ENCODE data around the gene WARS2. TPM values are rescaled to one million over a fixed set of nuclear protein-coding genes. Genes with fewer than 3 reads are reported as not detected.

The WARS2 gene
- total RNA-seq, 2 donors from 2014 or later = 9.9 to 11.8 TPM

DNA sequence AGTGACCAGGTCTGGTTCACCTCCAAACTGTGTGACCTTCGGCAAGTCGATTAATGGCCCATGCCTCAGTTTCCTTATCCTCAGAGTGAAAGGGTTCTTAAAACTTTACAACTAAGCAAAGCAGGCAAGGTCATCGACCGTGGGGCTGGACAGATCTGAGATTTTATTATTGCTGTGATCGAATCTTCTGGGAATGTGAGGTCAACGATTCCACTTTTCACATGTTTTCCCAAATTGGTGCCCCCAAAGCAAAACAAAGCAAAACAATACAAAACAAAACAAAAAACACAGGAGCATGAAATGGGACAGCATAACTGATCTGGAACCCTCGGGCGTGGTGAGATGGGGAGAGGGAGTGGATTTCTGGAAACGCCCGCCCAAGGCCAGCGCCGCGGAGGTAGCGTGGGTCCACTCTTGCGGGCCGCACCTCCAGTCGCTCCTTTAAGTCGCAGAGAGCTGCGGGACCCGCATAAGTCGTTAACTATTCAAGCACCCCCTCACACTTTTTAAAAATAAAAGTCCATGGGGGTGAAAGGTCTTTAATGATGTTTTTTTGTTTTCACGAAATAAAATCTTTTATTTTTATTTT, 148.1 kb downstream of the WARS2 start:
- H3K9me3 Mint-ChIP-seq = peaks cover 3% of the 10 kb centered on the region
- no peak overlapping the region for H3K27ac Mint-ChIP-seq
- Histone ChIP-seq H3K9ac (ENCODE audit: extremely low read depth, low read length, poor library complexity, severe bottlenecking) (no peak overlapping the region), H3K9me3 (ENCODE audit: control insufficient read depth, low read length) (peaks cover 5% of the 10 kb centered on the region), H3K4me1 (ENCODE audit: control insufficient read depth, insufficient read depth, low read length) (peaks cover 6% of the 10 kb centered on the region), H3K27ac (ENCODE audit: low read depth, low read length) (no peak overlapping the region), H3K27me3 (ENCODE audit: control insufficient read depth, insufficient read depth, low read length, poor library complexity, severe bottlenecking) (peaks cover 99% of the 10 kb centered on the region), H3K4me3 (ENCODE audit: low read length) (no peak overlapping the region), H3K36me3 (ENCODE audit: control insufficient read depth, insufficient read depth, low read length) (no peaks in the 10 kb centered on the region)
- TF ChIP-seq, protein P1, sequence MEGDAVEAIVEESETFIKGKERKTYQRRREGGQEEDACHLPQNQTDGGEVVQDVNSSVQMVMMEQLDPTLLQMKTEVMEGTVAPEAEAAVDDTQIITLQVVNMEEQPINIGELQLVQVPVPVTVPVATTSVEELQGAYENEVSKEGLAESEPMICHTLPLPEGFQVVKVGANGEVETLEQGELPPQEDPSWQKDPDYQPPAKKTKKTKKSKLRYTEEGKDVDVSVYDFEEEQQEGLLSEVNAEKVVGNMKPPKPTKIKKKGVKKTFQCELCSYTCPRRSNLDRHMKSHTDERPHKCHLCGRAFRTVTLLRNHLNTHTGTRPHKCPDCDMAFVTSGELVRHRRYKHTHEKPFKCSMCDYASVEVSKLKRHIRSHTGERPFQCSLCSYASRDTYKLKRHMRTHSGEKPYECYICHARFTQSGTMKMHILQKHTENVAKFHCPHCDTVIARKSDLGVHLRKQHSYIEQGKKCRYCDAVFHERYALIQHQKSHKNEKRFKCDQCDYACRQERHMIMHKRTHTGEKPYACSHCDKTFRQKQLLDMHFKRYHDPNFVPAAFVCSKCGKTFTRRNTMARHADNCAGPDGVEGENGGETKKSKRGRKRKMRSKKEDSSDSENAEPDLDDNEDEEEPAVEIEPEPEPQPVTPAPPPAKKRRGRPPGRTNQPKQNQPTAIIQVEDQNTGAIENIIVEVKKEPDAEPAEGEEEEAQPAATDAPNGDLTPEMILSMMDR (conservative IDR thresholded peaks at IDR 0.05) = no peak
- peaks cover 100% of the 10 kb centered on the region for H3K27me3 Mint-ChIP-seq (ENCODE audit: insufficient read depth)
- WGBS, 2 experiments (ENCODE audit: insufficient coverage in 1 of 2, insufficient read length in 1 of 2) = 61 to 81% methylated on average over 8 to 21 of the region's 22 CpGs
- H3K4me1 Mint-ChIP-seq = peaks cover 21% of the 10 kb centered on the region
- no peaks in the 10 kb centered on the region for H3K36me3 Mint-ChIP-seq (ENCODE audit: low read depth)
- no peak for DNase-seq
- no peak overlapping the region for H3K4me3 Mint-ChIP-seq

DNA sequence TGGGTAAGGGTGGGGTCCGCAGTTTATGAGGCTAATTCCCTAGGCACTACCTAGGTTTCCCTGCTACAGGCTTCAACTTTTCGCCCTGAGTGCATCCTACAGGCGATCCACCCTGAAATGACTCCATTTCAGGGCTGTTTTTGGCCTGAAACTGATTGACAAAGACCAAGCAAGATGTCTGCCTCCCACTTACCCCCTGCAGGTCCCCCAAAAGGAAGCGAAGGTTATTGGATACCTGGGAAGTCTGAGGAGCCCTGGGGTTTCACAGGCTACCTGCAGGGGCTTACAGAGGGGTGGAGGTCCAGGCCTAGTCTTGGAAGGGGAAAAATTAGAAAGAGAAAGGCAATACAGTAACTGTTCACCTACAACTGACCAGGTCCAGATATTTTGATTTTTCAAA, 149.0 kb downstream of the WARS2 start:
- no peaks in the 10 kb centered on the region for H3K36me3 Mint-ChIP-seq (ENCODE audit: low read depth)
- peaks cover 8% of the 10 kb centered on the region for H3K4me1 ChIP-seq (ENCODE audit: control insufficient read depth, insufficient read depth, low read length)

DNA sequence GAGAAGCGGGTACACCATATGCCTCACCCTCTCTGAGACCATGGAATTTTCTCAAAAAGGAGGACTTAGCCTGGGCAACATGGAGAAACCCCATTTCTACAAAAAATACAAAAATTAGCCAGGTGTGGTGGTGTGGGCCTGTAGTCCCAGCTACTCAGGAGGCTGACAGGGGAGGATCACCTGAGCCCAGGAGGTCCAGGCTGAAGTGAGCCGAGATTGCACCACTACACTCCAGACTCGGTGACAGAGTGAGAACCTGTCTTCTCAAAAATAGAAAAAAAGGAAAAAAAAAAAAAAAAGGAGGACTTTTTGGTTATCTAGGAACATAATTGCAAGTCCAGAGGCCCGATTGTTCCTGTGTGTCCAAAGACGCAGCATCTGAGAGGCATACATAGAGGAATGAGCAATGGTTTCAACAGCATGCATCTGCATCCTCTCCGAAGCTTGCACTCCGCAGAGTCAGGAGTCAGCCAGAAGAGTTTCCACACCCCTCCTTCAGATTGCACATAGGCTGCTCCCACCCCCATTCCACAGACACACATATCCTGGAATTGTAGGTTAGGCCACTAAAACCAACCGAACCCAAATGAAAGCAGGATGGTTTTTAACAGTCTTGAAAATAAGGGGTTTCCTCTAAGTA, 149.8 kb downstream of the WARS2 start:
- Mint-ChIP-seq H3K27ac (no peak overlapping the region), H3K4me3 (no peak overlapping the region), H3K36me3 (ENCODE audit: low read depth) (no peaks in the 10 kb centered on the region), H3K4me1 (peaks cover 27% of the 10 kb centered on the region), H3K9me3 (peaks cover 3% of the 10 kb centered on the region), H3K27me3 (ENCODE audit: insufficient read depth) (peaks cover 100% of the 10 kb centered on the region)
- no peak for DNase-seq
- peaks cover 5% of the 10 kb centered on the region for H3K9me3 ChIP-seq (ENCODE audit: control insufficient read depth, low read length)
- no peak overlapping the region for H3K9ac ChIP-seq (ENCODE audit: extremely low read depth, low read length, poor library complexity, severe bottlenecking)
- 85 to 91% methylated on average over 6 to 8 of the region's 8 CpGs for WGBS, 2 experiments (ENCODE audit: insufficient coverage in 1 of 2, insufficient read length in 1 of 2)
- H3K27me3 ChIP-seq (ENCODE audit: control insufficient read depth, insufficient read depth, low read length, poor library complexity, severe bottlenecking) = peaks cover 100% of the 10 kb centered on the region
- H3K4me3 ChIP-seq (ENCODE audit: low read length) = no peak overlapping the region
- H3K4me1 ChIP-seq (ENCODE audit: control insufficient read depth, insufficient read depth, low read length) = peaks cover 8% of the 10 kb centered on the region
- TF ChIP-seq, protein P1 (conservative IDR thresholded peaks at IDR 0.05) = no peak
- H3K27ac ChIP-seq (ENCODE audit: low read depth, low read length) = no peak overlapping the region
- H3K36me3 ChIP-seq (ENCODE audit: control insufficient read depth, insufficient read depth, low read length) = no peaks in the 10 kb centered on the region

More for the DNA sequence above, 149.0 kb downstream of the WARS2 start:
- no peaks in the 10 kb centered on the region for H3K36me3 ChIP-seq (ENCODE audit: control insufficient read depth, insufficient read depth, low read length)
- Mint-ChIP-seq H3K27ac (no peak overlapping the region), H3K9me3 (peaks cover 3% of the 10 kb centered on the region), H3K4me3 (no peak overlapping the region), H3K27me3 (ENCODE audit: insufficient read depth) (peaks cover 100% of the 10 kb centered on the region), H3K4me1 (peaks cover 24% of the 10 kb centered on the region)
- H3K9ac ChIP-seq (ENCODE audit: extremely low read depth, low read length, poor library complexity, severe bottlenecking) = no peak overlapping the region
- WGBS, 2 experiments (ENCODE audit: insufficient coverage in 1 of 2, insufficient read length in 1 of 2) = 65 to 87% methylated on average over 2 to 4 of the region's 4 CpGs
- peaks cover 5% of the 10 kb centered on the region for H3K9me3 ChIP-seq (ENCODE audit: control insufficient read depth, low read length)
- H3K27ac ChIP-seq (ENCODE audit: low read depth, low read length) = no peak overlapping the region
- H3K27me3 ChIP-seq (ENCODE audit: control insufficient read depth, insufficient read depth, low read length, poor library complexity, severe bottlenecking) = peaks cover 100% of the 10 kb centered on the region
- no peak overlapping the region for H3K4me3 ChIP-seq (ENCODE audit: low read length)
- no peak for DNase-seq
- TF ChIP-seq, protein P1 (conservative IDR thresholded peaks at IDR 0.05) = no peak
